ENCODE data around the gene ATP13A3. TPM values are rescaled to one million over a fixed set of nuclear protein-coding genes. Genes with fewer than 3 reads are reported as not detected.

The ATP13A3 gene
- total RNA-seq, 1 donor from 2014 or later = 79.2 TPM

- Histone ChIP-seq H3K27me3 (ENCODE audit: insufficient read depth, low read length) (no peaks in the 10 kb centered on the region), H2AFZ (ENCODE audit: low read depth, low read length) (no peak overlapping the region), H3K4me3 (ENCODE audit: insufficient read depth, low read depth, low read length) (no peak overlapping the region), H3K9me3 (ENCODE audit: insufficient read depth, low read depth, low read length) (no peaks in the 10 kb centered on the region), H3K79me2 (ENCODE audit: insufficient read depth, low read length) (no peaks in the 10 kb centered on the region), H3K36me3 (ENCODE audit: insufficient read depth, low read length) (no peaks in the 10 kb centered on the region), H3K4me1 (ENCODE audit: insufficient read depth, low read length) (peaks cover 12% of the 10 kb centered on the region), H3K27ac (ENCODE audit: low read depth, low read length) (peak overlapping the region; percentile 1), H3K4me2 (ENCODE audit: low read length) (no peak overlapping the region), H4K20me1 (ENCODE audit: insufficient read depth, low read length) (no peaks in the 10 kb centered on the region), H3K9ac (ENCODE audit: low read length) (no peak overlapping the region)
- TF ChIP-seq EZH2 (IDR thresholded peaks at IDR 0.05; ENCODE audit: insufficient read depth, low read length) (no peak), CTCF (IDR thresholded peaks at IDR 0.05; ENCODE audit: insufficient read depth, low read depth, low read length) (no peak)
- FAIRE-seq = no peak
- Mint-ChIP-seq H3K27ac (ENCODE audit: unreplicated experiment) (peak overlapping the region; percentile 50), H3K4me3 (ENCODE audit: unreplicated experiment) (no peak overlapping the region), H3K9me3 (ENCODE audit: unreplicated experiment) (peaks cover 4% of the 10 kb centered on the region), H3K36me3 (ENCODE audit: low read depth, unreplicated experiment) (peaks cover 2% of the 10 kb centered on the region), H3K27me3 (ENCODE audit: low read depth, unreplicated experiment) (peaks cover 6% of the 10 kb centered on the region), H3K4me1 (ENCODE audit: low read depth, unreplicated experiment) (peaks cover 7% of the 10 kb centered on the region)
- DNase-seq (ENCODE audit: low read depth) = peak; percentile 64
Observed at GRCh38 chr3:194518652-194519051, 31.9 kb upstream of the ATP13A3 start.

- H3K9ac ChIP-seq (ENCODE audit: low read length) = no peak overlapping the region
- TF ChIP-seq EZH2 (IDR thresholded peaks at IDR 0.05; ENCODE audit: insufficient read depth, low read length) = no peak
- no peak for TF ChIP-seq CTCF (IDR thresholded peaks at IDR 0.05; ENCODE audit: insufficient read depth, low read depth, low read length)
- Mint-ChIP-seq H3K4me1 (ENCODE audit: low read depth, unreplicated experiment) (peaks cover 7% of the 10 kb centered on the region), H3K36me3 (ENCODE audit: low read depth, unreplicated experiment) (peaks cover 2% of the 10 kb centered on the region), H3K4me3 (ENCODE audit: unreplicated experiment) (no peak overlapping the region), H3K27me3 (ENCODE audit: low read depth, unreplicated experiment) (peaks cover 5% of the 10 kb centered on the region), H3K9me3 (ENCODE audit: unreplicated experiment) (peaks cover 4% of the 10 kb centered on the region), H3K27ac (ENCODE audit: unreplicated experiment) (no peak overlapping the region)
- no peak overlapping the region for H2AFZ ChIP-seq (ENCODE audit: low read depth, low read length)
- no peak overlapping the region for H3K4me3 ChIP-seq (ENCODE audit: insufficient read depth, low read depth, low read length)
- H3K27ac ChIP-seq (ENCODE audit: low read depth, low read length) = no peak overlapping the region
- no peaks in the 10 kb centered on the region for H3K9me3 ChIP-seq (ENCODE audit: insufficient read depth, low read depth, low read length)
- H3K79me2 ChIP-seq (ENCODE audit: insufficient read depth, low read length) = no peaks in the 10 kb centered on the region
- H3K4me1 ChIP-seq (ENCODE audit: insufficient read depth, low read length) = peaks cover 8% of the 10 kb centered on the region
- FAIRE-seq = no peak
- H3K4me2 ChIP-seq (ENCODE audit: low read length) = no peak overlapping the region
- H3K36me3 ChIP-seq (ENCODE audit: insufficient read depth, low read length) = no peaks in the 10 kb centered on the region
- no peaks in the 10 kb centered on the region for H3K27me3 ChIP-seq (ENCODE audit: insufficient read depth, low read length)
- H4K20me1 ChIP-seq (ENCODE audit: insufficient read depth, low read length) = no peaks in the 10 kb centered on the region
- no peak for DNase-seq (ENCODE audit: low read depth)
Observed at GRCh38 chr3:194517333-194517732, 30.5 kb upstream of the ATP13A3 start.

- H4K20me1 ChIP-seq (ENCODE audit: insufficient read depth, low read length) = no peaks in the 10 kb centered on the region
- no peaks in the 10 kb centered on the region for H3K4me1 ChIP-seq (ENCODE audit: insufficient read depth, low read length)
- H2AFZ ChIP-seq (ENCODE audit: low read depth, low read length) = no peak overlapping the region
- H3K27me3 ChIP-seq (ENCODE audit: insufficient read depth, low read length) = no peaks in the 10 kb centered on the region
- H3K9me3 ChIP-seq (ENCODE audit: insufficient read depth, low read depth, low read length) = no peaks in the 10 kb centered on the region
- H3K4me2 ChIP-seq (ENCODE audit: low read length) = no peak overlapping the region
- DNase-seq (ENCODE audit: low read depth) = no peak
- H3K4me1 Mint-ChIP-seq (ENCODE audit: low read depth, unreplicated experiment) = peaks cover 7% of the 10 kb centered on the region
- H3K9ac ChIP-seq (ENCODE audit: low read length) = no peak overlapping the region
- no peak for FAIRE-seq
- H3K4me3 ChIP-seq (ENCODE audit: insufficient read depth, low read depth, low read length) = no peak overlapping the region
- no peaks in the 10 kb centered on the region for H3K9me3 Mint-ChIP-seq (ENCODE audit: unreplicated experiment)
- TF ChIP-seq CTCF (IDR thresholded peaks at IDR 0.05; ENCODE audit: insufficient read depth, low read depth, low read length) = no peak
- TF ChIP-seq EZH2 (IDR thresholded peaks at IDR 0.05; ENCODE audit: insufficient read depth, low read length) = no peak
- no peaks in the 10 kb centered on the region for H3K36me3 Mint-ChIP-seq (ENCODE audit: low read depth, unreplicated experiment)
- no peak overlapping the region for H3K4me3 Mint-ChIP-seq (ENCODE audit: unreplicated experiment)
- H3K27me3 Mint-ChIP-seq (ENCODE audit: low read depth, unreplicated experiment) = peaks cover 3% of the 10 kb centered on the region
- H3K79me2 ChIP-seq (ENCODE audit: insufficient read depth, low read length) = no peaks in the 10 kb centered on the region
- H3K27ac ChIP-seq (ENCODE audit: low read depth, low read length) = no peak overlapping the region
- H3K36me3 ChIP-seq (ENCODE audit: insufficient read depth, low read length) = no peaks in the 10 kb centered on the region
- H3K27ac Mint-ChIP-seq (ENCODE audit: unreplicated experiment) = no peak overlapping the region
Observed at GRCh38 chr3:194514626-194515025, 27.8 kb upstream of the ATP13A3 start.
